Measurements from ENCODE around the gene GAGE12G. TPM values are rescaled to one million over a fixed set of nuclear protein-coding genes. Genes with fewer than 3 reads are reported as not detected.

The GAGE12G gene, protein sequence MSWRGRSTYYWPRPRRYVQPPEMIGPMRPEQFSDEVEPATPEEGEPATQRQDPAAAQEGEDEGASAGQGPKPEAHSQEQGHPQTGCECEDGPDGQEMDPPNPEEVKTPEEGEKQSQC
- total RNA-seq: not detected

GRCh38 chrX:49570100-49570499 is at the start of gene GAGE12G:
TSS of gene GAGE12G (plus strand) at chrX:49570400. CDS start at chrX:49571555, 1,155 bp downstream.

GRCh38 chrX:49531877-49532276 is 38.3 kb upstream of the GAGE12G start, which contains the start of gene GAGE12C:
TSS of gene GAGE12C (plus strand) at chrX:49532177. CDS start at chrX:49533332, 1,155 bp downstream.

DNA sequence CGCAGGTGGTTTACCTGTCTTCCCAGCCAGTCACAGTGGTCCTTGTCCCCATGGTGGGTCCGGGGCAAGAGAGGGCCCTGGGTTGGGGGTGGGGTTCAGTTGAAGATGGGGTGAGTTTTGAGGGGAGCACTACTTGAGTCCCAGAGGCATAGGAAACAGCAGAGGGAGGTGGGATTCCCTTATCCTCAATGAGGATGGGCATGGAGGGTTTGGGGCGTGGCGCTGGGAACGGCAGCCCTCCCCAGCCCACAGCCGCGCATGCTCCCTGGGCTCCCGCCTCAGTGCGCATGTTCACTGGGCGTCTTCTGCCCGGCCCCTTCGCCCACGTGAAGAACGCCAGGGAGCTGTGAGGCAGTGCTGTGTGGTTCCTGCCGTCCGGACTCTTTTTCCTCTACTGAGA is 28.8 kb upstream of the GAGE12G start, which contains the start of gene GAGE12D:
Gene GAGE12D, plus strand, starts transcription at position 301 of the 400 bp plus-strand sequence. CDS start 1,155 bp downstream, outside the sequence.

GRCh38 chrX:49550989-49551388 is 19.2 kb upstream of the GAGE12G start, which contains the start of gene GAGE12E:
TSS of gene GAGE12E (plus strand) at chrX:49551289. CDS start at chrX:49552444, 1,155 bp downstream.

DNA sequence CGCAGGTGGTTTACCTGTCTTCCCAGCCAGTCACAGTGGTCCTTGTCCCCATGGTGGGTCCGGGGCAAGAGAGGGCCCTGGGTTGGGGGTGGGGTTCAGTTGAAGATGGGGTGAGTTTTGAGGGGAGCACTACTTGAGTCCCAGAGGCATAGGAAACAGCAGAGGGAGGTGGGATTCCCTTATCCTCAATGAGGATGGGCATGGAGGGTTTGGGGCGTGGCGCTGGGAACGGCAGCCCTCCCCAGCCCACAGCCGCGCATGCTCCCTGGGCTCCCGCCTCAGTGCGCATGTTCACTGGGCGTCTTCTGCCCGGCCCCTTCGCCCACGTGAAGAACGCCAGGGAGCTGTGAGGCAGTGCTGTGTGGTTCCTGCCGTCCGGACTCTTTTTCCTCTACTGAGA is 9.7 kb upstream of the GAGE12G start, which contains the start of gene GAGE12F:
Gene GAGE12F, plus strand, starts transcription at position 301 of the 400 bp plus-strand sequence. CDS start 1,155 bp downstream, outside the sequence.

DNA sequence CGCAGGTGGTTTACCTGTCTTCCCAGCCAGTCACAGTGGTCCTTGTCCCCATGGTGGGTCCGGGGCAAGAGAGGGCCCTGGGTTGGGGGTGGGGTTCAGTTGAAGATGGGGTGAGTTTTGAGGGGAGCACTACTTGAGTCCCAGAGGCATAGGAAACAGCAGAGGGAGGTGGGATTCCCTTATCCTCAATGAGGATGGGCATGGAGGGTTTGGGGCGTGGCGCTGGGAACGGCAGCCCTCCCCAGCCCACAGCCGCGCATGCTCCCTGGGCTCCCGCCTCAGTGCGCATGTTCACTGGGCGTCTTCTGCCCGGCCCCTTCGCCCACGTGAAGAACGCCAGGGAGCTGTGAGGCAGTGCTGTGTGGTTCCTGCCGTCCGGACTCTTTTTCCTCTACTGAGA is 9.4 kb downstream of the GAGE12G start, which contains the start of gene GAGE12H:
Gene GAGE12H, plus strand, starts transcription at position 301 of the 400 bp plus-strand sequence. CDS start 1,155 bp downstream, outside the sequence.

GRCh38 chrX:49589196-49589595 is 19.0 kb downstream of the GAGE12G start, which contains the start of gene GAGE2A:
TSS of gene GAGE2A (plus strand) at chrX:49589496. CDS start at chrX:49590651, 1,155 bp downstream.

GRCh38 chrX:49598720-49599119 is 28.5 kb downstream of the GAGE12G start, which contains the start of gene GAGE1:
TSS of gene GAGE1 (plus strand) at chrX:49599020. CDS start at chrX:49600175, 1,155 bp downstream.

Small RNA genes lying within 50 kb of the gene (small RNA-seq; reads per million reads assigned to genes)
- gene GAGE12B (ENCODE audit: low replicate concordance): not detected

Other genes with a start within 250 kb of the GAGE12G start
- not detected for gene GAGE12J, start 248.4 kb upstream of the GAGE12G start, total RNA-seq
- gene GAGE13, start 238.8 kb upstream of the GAGE12G start, total RNA-seq: not detected
- not detected for gene GAGE12C, start 38.2 kb upstream of the GAGE12G start, total RNA-seq
- gene GAGE12D, start 28.7 kb upstream of the GAGE12G start, total RNA-seq: not detected
- gene GAGE12E, start 19.1 kb upstream of the GAGE12G start, total RNA-seq: not detected
- gene GAGE12F, start 9.6 kb upstream of the GAGE12G start, total RNA-seq: not detected
- not detected for gene GAGE12H, start 9.5 kb downstream of the GAGE12G start, total RNA-seq
- gene GAGE2A, start 19.1 kb downstream of the GAGE12G start, total RNA-seq: not detected
- not detected for gene GAGE1, start 28.6 kb downstream of the GAGE12G start, total RNA-seq
- gene PAGE1, start 125.6 kb downstream of the GAGE12G start, total RNA-seq: not detected

Data from parietal lobe (tissue), 2 donors.